Measurements from ENCODE around the gene ELANE. TPM values are rescaled to one million over a fixed set of nuclear protein-coding genes. Genes with fewer than 3 reads are reported as not detected.
"Not testable (repeated sequence)": the region's sequence is repeated elsewhere in the genome, so short reads cannot be mapped to it uniquely, and the experiment has no call there.

ELANE gene
- total RNA-seq, 2 experiments from 2014 or later: not detected

- ChIA-PET POLR2A (no interaction called here), CTCF (interaction anchor here (0.6 to 0.7 kb wide), 2 partner anchors 21 to 238 kb away, joined by 4 to 5 read pairs; no protein-coding TSS in a partner anchor)
- Mint-ChIP-seq H3K27ac (no peak overlapping the region), H3K27me3 (no peaks in the 10 kb centered on the region), H3K4me3 (no peak overlapping the region), H3K4me1 (peaks cover 4% of the 10 kb centered on the region), H3K9me3 (no peaks in the 10 kb centered on the region), H3K36me3 (ENCODE audit: low read depth) (peaks cover 52% of the 10 kb centered on the region)
- DNase-seq: no peak
Measured at GRCh38 chr19:810077-810855, 41.8 kb upstream of the ELANE start.

GRCh38 chr19:810883-811489, 41.1 kb upstream of the ELANE start:
- peaks cover 4% of the 10 kb centered on the region for H3K4me1 Mint-ChIP-seq

GRCh38 chr19:811506-812048, 40.5 kb upstream of the ELANE start:
- CTCF ChIA-PET: interaction anchor here (1.1 kb wide), 1 partner anchor 10 kb away, joined by 3 read pairs; no protein-coding TSS in a partner anchor
- no peak for DNase-seq
- H3K9me3 Mint-ChIP-seq: peaks cover 8% of the 10 kb centered on the region
- POLR2A ChIA-PET: no interaction called here
- peaks cover 60% of the 10 kb centered on the region for H3K36me3 Mint-ChIP-seq (ENCODE audit: low read depth)
- H3K4me1 Mint-ChIP-seq: peaks cover 4% of the 10 kb centered on the region
- H3K27ac Mint-ChIP-seq: no peak overlapping the region
- no peak overlapping the region for H3K4me3 Mint-ChIP-seq
- H3K27me3 Mint-ChIP-seq: no peaks in the 10 kb centered on the region

More at GRCh38 chr19:810883-811489, 41.1 kb upstream of the ELANE start:
- Mint-ChIP-seq H3K9me3 (peaks cover 2% of the 10 kb centered on the region), H3K27ac (no peak overlapping the region), H3K36me3 (ENCODE audit: low read depth) (peaks cover 55% of the 10 kb centered on the region), H3K27me3 (no peaks in the 10 kb centered on the region), H3K4me3 (no peak overlapping the region)
- no peak for DNase-seq
- POLR2A ChIA-PET: no interaction called here
- CTCF ChIA-PET: interaction anchor here (0.7 to 1.1 kb wide), 2 partner anchors 9 to 22 kb away, joined by 3 to 5 read pairs; no protein-coding TSS in a partner anchor

GRCh38 chr19:812049-812746, 39.9 kb upstream of the ELANE start:
- H3K27ac Mint-ChIP-seq: no peak overlapping the region
- H3K9me3 Mint-ChIP-seq: peaks cover 8% of the 10 kb centered on the region

GRCh38 chr19:812747-813218, 39.3 kb upstream of the ELANE start:
- H3K9me3 Mint-ChIP-seq: peaks cover 8% of the 10 kb centered on the region
- peaks cover 53% of the 10 kb centered on the region for H3K36me3 Mint-ChIP-seq (ENCODE audit: low read depth)
- POLR2A ChIA-PET: no interaction called here
- CTCF ChIA-PET: no interaction called here
- H3K27ac Mint-ChIP-seq: no peak overlapping the region
- DNase-seq: no peak
- H3K27me3 Mint-ChIP-seq: no peaks in the 10 kb centered on the region
- H3K4me3 Mint-ChIP-seq: no peak overlapping the region
- no peaks in the 10 kb centered on the region for H3K4me1 Mint-ChIP-seq

More at GRCh38 chr19:812049-812746, 39.9 kb upstream of the ELANE start:
- Mint-ChIP-seq H3K36me3 (ENCODE audit: low read depth) (peaks cover 58% of the 10 kb centered on the region), H3K4me1 (peaks cover 3% of the 10 kb centered on the region), H3K27me3 (no peaks in the 10 kb centered on the region), H3K4me3 (no peak overlapping the region)
- DNase-seq: no peak
- ChIA-PET CTCF (no interaction called here), POLR2A (no interaction called here)

- peaks cover 8% of the 10 kb centered on the region for H3K9me3 Mint-ChIP-seq
- H3K27ac Mint-ChIP-seq: no peak overlapping the region
- no peak overlapping the region for H3K4me3 Mint-ChIP-seq
- H3K4me1 Mint-ChIP-seq: no peaks in the 10 kb centered on the region
- H3K36me3 Mint-ChIP-seq (ENCODE audit: low read depth): peaks cover 48% of the 10 kb centered on the region
- ChIA-PET CTCF (no interaction called here), POLR2A (no interaction called here)
- H3K27me3 Mint-ChIP-seq: no peaks in the 10 kb centered on the region
- no peak for DNase-seq
Measured at GRCh38 chr19:813219-814151, 38.6 kb upstream of the ELANE start.

- Mint-ChIP-seq H3K27ac (no peak overlapping the region), H3K27me3 (no peaks in the 10 kb centered on the region), H3K4me1 (no peaks in the 10 kb centered on the region), H3K4me3 (no peak overlapping the region), H3K9me3 (peaks cover 8% of the 10 kb centered on the region), H3K36me3 (ENCODE audit: low read depth) (peaks cover 44% of the 10 kb centered on the region)
- CTCF ChIA-PET: no interaction called here
- POLR2A ChIA-PET: no interaction called here
- DNase-seq: no peak
Measured at GRCh38 chr19:814152-815078, 37.7 kb upstream of the ELANE start.

GRCh38 chr19:815079-815774, 36.9 kb upstream of the ELANE start:
- Mint-ChIP-seq H3K4me1 (no peaks in the 10 kb centered on the region), H3K27me3 (peaks cover 2% of the 10 kb centered on the region), H3K27ac (no peak overlapping the region), H3K9me3 (peaks cover 8% of the 10 kb centered on the region), H3K36me3 (ENCODE audit: low read depth) (peaks cover 36% of the 10 kb centered on the region), H3K4me3 (no peak overlapping the region)
- no peak for DNase-seq
- POLR2A ChIA-PET: no interaction called here
- CTCF ChIA-PET: no interaction called here

- Mint-ChIP-seq H3K4me1 (no peaks in the 10 kb centered on the region), H3K4me3 (no peak overlapping the region), H3K27ac (no peak overlapping the region), H3K36me3 (ENCODE audit: low read depth) (peaks cover 31% of the 10 kb centered on the region), H3K9me3 (peaks cover 8% of the 10 kb centered on the region), H3K27me3 (peaks cover 4% of the 10 kb centered on the region)
- DNase-seq: no peak
- CTCF ChIA-PET: no interaction called here
- POLR2A ChIA-PET: no interaction called here
Measured at GRCh38 chr19:815775-816499, 36.2 kb upstream of the ELANE start.

GRCh38 chr19:816500-816857, 35.6 kb upstream of the ELANE start:
- Mint-ChIP-seq H3K4me3 (no peak overlapping the region), H3K36me3 (ENCODE audit: low read depth) (peaks cover 28% of the 10 kb centered on the region), H3K27ac (no peak overlapping the region), H3K9me3 (peaks cover 8% of the 10 kb centered on the region), H3K27me3 (peaks cover 6% of the 10 kb centered on the region), H3K4me1 (no peaks in the 10 kb centered on the region)
- DNase-seq: no peak
- POLR2A ChIA-PET: no interaction called here
- CTCF ChIA-PET: no interaction called here

GRCh38 chr19:820212-820611, 31.9 kb upstream of the ELANE start:
- DNase-seq; H3K9me3 Mint-ChIP-seq; POLR2A ChIA-PET; H3K36me3 Mint-ChIP-seq (ENCODE audit: low read depth); H3K27ac Mint-ChIP-seq; H3K4me3 Mint-ChIP-seq; H3K4me1 Mint-ChIP-seq: not testable (repeated sequence)
- peaks cover 21% of the 10 kb centered on the region for H3K27me3 Mint-ChIP-seq
- CTCF ChIA-PET: interaction anchor here (0.6 kb wide), 1 partner anchor 263 kb away, joined by 3 read pairs; no protein-coding TSS in a partner anchor

All from activated CD4-positive, alpha-beta T cell treated with anti-CD3 and anti-CD28 coated beads, Interleukin-2, amount 10 ng/mL, durations not matched to agents 7 days and 5 days (primary cell).